HG02885 (cell line): ENCODE results near the gene ZNF625.

Experiments used
- ATAC-seq: cut with Tn5 transposase; IDR thresholded peaks from one replicate; pipeline ENCODE4 v1.9.1; 2021; ENCODE audit warnings: mild to moderate bottlenecking; ENCODE audit not compliant: unreplicated experiment, poor library complexity

ZNF625 gene

DNA sequence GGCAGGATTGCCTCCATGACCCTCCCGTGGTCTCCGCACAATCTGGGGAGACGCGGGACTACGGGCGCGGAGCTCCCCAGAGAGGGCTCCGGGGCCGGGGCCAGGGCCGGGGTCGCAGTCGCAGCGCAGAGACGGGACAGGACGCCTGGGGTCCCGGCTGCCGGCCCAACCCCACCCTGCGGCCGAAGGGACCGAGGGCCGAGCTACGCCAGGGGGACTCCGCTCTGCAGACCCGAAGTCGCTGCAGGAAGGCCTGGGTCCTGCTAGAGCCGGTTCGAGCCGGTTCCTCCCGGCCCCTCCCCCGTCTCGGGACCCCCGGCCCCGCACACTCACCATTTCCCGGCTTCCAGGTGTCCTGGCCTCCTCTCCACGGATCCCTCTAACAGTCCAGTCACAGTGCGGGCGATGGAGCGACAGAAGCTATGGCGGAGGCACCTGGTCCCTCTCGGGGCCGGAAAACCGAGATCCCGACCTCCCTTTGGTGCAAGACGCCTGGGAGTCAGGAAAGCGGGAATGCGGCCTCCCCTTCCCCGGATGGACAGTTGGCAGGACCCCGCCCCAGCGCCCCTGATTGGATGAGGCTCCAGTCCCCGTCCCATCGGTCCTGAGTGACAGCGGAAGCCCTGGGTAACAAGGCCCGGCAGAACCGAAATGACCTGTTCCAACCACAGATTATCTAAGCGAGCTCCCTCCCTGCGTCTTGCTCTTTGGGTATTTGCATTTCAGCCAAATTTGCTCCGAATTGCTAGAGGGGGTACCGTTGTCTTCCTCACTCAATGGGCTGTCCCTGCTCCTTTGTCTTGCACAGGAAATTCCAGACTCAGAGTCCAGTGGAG is at the start of gene ZNF625:
Gene ZNF625, minus strand, starts transcription at position 512 of the 836 bp plus-strand sequence. Its CDS starts 176 bp downstream, at position 336.
- no peak for ATAC-seq

DNA sequence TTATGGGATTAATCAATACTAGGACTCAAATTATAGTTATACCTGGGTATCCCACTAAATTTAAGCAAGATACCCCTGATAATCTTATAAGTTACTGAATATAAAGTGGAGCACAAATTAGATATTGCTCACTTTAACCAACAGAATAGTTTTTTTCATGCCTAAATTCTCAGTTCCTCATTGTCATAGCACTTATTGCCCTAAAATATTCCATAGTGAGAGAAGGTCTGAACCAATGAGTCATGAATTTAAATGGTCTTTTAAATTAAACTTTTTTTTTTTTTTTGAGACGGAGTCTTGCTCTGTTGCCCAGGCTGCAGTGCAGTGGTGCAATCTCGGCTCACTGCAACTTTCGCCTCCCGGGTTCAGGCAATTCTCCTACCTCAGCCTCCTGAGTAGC is 48.8 kb upstream of the ZNF625 start:
- ATAC-seq: no peak

DNA sequence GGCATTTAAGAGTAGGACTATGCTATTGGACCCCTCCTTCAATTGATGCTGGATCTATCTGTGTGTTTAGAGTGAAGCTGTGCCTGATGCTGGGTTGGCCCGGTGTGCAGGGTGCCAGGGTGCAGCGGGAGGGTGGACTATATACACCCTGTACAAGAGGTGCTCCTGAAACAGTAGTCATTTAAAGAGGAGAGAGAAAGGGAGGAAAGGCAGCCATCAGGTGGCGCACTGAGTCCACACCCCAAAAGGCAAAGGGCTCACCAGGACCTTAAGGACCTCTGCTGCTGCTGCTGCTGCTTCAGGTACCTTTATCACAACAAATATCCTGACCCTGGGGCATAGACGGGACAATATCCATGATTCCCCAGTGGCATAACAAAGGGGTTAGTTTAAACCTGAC is 45.7 kb upstream of the ZNF625 start:
- ATAC-seq: no peak

DNA sequence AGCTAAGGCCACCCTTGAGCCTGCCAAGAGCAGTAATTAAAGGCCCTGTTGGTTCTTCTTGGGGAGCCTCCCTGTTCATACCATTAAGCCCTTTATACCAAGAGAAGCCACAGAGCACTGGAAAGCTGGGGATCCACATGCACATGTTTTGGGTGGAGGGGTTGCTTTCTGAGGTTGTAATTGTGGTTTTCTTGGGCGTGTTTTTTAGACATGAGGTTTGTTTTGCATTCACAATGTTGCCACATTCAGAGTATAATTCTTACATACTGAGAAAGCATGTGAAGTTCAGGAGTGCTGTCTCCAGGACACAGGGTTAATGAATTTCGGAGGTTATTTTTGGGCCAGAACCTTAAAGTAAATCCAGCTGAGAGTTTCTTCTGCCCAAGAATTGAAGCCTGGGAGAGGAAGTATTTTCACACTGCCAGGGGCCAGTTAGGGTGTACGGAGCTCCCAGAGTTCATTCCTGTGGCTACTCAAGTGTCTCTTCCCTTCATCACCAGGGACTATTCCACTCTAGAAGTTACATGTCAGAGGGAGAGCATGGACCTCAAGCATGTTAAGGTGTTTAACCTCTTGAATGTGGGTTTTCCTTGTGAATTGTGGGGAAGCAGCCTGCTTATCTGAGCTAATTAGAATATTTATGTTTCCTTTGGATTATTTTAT is 43.4 kb upstream of the ZNF625 start:
- no peak for ATAC-seq

DNA sequence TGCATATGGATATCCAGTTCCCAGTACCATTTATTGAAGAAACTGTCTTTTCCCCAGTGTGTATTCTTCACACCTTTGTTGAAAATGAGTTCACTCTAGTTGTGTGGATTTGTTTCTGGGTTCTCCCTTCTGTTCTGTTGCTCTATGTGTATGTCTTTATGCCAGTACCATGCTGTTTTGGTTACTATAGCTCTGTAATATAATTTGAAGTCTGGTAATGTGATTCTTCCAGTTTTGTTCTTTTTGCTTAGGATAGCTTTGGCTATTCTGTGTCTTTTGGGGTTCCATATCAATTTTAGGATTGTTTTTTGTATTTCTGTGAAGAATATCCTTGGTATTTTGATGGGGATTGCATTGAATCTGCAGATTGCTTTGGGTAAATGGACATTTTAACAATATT is 41.6 kb upstream of the ZNF625 start:
- no peak for ATAC-seq

DNA sequence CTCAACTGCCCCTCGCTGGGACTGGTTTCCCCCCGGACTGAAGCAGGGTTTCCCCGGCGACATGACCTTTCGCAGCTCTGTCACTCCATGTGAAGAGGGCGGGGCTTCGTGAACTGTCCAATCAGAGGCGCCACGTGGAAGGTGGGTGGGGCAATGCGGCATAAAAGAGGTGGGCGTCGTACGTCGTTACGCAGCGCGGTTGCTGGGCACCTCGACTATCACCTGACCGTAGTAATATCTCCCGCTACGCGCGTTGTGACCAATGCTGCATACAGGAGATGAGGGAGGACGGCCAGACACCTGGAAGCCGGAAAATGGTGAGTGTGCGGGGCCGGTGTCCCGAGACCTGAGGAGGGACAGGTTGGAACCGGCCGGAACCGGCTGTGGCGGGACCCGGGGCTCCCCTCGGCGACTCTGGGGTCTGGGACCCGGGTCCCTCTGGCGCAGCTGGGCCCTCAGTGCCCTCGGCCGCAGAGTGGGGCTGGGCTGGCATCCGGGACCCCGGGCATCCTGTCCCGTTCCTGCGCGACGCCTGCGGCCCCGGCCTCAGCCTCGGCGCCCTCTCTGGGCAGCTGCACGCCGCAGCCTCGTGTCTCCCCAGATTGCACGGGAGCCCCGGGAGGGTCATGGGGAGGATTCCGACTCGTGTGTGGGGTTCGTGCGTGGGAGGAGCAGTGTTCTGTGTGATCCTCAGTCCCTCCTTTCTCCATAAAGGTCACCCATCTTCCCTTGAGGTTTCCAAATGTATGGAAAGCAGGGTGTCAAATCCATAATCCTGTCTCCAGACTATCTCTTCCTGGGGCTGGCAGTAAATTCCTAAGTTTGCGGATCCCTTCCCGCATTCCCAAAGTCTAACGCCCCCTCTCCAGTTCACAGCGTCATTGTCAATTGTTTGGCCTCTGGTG is 38.5 kb upstream of the ZNF625 start:
- ATAC-seq: no peak

DNA sequence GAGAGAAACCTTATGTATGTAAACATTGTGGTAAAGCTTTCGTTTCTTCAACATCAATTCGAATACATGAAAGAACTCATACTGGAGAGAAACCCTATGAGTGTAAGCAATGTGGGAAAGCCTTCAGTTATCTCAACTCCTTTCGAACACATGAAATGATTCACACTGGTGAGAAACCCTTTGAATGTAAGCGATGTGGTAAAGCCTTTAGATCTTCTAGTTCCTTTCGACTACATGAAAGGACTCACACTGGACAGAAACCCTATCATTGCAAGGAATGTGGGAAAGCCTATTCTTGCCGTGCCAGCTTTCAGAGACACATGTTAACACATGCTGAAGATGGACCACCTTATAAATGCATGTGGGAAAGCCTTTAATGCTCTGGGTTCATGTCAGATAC is 31.1 kb upstream of the ZNF625 start:
- ATAC-seq: no peak

DNA sequence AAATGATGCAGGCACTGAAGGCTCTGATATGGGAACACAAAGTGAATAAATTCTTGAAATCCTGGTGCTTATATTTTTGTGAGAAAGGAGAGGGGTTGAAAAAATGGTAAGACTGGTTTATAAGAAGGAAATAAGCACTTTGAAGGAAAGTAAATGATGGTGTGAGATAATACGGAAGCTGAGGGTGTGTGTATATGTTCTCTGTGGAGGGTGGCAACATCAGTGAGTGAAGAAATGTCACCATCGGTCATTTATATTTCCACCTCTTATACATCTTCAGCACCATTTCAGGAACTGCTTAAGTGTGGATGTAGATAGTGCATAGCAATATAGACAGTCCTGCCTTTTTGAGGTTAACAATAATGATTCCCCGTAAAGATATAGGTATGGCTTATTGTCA is 23.8 kb upstream of the ZNF625 start:
- ATAC-seq: no peak

DNA sequence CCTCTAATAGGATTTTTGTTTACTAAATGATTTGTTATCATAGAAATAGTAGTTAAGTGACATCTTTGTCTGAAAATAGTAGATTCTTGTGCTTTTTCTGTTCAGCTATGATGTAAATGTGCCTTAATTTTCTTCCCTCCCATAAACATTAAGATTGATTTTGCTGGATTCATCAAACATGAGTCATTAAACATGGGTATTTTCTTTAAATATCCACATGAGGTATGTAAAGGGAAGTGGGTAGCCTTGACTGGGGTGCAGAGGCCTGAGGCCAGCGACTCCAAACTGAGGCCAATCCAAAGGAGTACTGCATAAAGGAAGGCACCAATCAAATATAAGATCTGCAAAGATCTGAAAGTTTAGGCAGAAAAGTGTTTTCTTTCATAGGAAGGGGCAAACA is 10.1 kb upstream of the ZNF625 start:
- no peak for ATAC-seq

DNA sequence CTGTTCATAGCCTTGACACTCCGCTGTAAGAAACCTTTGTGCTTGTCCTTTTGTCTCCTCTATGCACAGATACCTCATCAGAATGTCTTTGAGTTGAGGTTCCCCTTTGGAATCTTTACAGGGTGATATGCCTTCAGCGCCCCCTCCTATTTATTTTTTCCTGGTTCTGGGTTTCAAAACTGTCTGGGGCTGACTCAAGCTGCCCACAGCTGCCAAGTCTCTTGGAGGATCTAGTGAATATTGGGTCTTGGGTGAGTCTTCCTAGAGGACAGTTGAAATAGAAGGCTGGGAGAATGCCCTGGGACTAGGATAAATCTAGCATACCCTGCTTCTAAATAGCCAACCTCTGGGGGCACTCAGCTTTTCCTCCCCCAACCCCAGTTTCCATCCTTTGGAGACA is 7.3 kb upstream of the ZNF625 start:
- ATAC-seq: no peak

DNA sequence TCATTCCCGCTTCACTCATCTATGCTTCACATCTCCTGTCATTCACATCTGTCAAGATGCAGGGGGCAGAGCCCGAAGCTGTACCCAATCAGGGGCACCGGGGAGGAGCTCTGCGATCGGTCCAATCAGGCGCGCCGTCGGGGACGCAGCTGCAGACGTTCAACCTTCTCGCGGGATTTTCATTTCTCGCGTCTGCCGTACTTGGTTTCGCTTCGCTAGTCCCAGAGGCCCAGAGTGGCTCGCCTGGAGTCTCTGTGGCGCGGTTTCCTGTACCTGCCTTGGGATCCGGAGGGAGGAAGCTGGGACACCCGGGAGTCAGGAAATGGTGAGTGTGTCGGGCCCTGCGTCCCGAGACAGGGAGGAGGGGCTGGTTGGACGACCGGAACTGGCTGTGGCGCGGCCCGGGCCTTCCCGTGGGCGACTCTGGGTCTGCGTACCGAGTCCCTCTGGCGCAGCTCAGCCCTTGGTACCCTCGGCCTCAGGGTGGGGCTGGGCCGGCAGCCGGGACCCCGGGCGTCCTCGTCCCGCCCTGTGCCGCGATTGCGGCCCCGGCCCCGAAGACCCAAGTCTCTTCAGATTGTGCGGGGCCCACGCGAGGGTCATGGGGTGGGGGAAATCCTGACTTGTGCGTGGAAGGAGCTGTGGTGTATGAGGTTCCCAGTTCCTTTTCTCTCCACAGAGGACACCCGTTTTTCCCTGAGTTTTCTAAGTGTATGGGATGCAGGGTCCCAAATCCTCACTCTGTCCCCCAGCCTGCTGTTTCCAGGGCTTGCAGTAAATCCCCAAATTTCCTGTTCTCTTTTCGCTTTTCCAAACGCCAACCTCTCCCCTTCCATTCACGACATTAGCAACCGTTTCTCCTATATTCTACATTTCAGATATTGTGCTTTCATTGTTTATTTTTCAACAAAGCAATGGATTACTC is 6.6 kb upstream of the ZNF625 start, which contains the start of gene ZNF136:
Gene ZNF136, plus strand, starts transcription at position 215 of the 925 bp plus-strand sequence. Its CDS starts 108 bp downstream, at position 323.
- ATAC-seq: peak; percentile 98

DNA sequence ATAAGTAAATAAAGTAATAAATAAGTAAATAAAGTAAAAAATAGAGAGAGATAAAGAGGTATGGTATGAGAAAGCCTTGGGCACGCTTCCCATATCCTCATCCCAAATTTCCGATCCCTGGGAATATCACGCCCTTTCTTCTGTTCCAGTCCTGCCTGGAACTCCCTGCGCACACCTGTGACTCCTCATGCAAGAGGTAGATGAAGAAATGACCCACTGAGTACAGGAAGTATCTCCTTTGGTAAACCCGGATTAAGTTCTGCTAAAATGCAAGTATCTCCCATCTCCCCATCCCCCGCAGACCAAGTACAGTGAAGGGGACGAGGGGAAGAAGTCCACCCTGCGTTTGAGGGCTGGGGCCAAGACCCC is 6.0 kb upstream of the ZNF625 start:
- no peak for ATAC-seq

DNA sequence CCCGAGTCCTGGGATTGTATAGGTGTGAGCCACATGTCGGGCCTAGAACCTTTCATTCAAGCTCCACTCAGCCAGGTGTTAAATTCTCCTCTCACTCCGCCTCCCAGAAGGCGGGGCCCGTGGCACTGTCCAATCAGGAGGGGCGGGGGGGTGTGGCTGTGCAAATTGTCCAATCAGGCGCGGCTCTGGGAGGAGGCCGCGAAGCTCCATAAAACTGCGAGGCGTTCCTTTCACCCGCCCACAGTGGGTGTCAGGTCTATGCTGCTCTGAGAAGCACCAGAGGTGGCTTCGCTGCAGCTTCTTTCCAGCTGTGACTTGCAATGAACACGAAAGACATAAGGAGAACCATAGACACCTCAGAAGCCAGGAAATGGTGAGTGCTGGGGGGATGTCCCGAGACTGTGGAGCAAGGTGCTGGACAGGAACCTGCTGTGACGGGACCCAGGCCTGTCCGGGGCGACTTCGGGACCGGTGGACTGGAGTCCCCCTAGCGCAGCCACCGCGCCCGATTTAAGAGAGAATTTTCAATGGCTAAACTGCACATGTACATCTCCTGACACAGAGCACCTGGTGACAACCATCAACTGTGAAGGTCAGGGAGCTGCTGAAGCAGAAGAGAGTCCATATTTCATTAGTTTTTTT is 3.4 kb upstream of the ZNF625 start:
- ATAC-seq: no peak

DNA sequence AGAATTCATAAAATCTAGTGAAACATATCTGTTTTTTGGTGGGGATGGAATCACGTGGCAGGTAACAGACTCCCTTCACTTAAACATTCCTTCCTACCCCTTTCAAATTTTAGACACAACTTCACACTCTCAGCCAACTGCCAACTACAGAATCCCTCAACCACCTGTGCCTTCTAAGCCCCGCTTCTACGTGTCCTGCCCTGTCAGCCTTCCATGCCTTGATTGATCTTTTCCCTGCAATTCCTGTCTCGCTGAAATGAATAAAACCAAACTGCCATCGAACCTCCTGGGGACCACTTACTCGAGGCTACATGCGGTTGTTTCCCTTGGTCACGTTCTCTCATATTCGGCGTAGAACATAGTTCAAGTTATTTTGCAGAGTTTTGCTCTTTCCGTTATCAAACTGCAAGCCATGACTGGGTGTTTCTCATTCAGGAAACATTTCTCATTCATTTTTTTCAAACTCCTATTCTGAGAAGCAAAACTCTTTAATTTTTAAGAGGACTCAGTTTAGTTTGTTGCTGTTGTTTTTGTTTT is 1.1 kb downstream of the ZNF625 start:
- ATAC-seq: no peak

DNA sequence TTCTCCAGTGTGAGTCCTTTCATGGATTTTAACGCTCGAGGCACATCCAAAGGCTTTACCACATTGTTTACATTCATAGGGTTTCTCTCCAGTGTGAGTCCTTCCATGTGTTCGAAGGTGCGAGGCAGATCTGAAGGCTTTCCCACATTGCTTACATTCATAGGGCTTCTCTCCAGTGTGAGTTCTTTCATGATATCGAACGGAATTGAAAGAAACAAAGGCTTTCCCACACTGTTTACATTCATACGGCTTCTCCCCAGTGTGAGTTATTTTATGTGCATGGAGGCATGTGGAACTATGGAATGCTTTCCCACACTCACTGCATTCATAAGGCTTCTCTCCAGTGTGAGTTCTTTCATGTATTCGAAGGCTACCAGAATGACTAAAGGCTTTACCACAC is 11.2 kb downstream of the ZNF625 start:
- ATAC-seq: no peak

DNA sequence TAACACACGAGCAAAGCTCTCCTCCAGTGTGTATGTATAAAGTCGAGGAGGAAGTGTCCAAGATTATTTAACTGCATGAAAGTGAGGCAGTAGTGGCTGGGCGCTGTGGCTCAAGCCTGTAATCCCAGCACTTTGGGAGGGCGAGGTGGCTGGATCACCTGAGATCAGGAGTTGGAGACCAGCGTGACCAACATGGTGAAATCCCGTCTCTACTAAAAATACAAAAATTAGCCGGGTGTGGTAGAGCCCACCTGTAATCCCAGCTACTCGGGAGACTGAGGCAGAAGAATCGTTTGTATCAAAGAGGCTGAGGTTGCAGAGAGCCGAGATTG is 15.2 kb downstream of the ZNF625 start:
- no peak for ATAC-seq

DNA sequence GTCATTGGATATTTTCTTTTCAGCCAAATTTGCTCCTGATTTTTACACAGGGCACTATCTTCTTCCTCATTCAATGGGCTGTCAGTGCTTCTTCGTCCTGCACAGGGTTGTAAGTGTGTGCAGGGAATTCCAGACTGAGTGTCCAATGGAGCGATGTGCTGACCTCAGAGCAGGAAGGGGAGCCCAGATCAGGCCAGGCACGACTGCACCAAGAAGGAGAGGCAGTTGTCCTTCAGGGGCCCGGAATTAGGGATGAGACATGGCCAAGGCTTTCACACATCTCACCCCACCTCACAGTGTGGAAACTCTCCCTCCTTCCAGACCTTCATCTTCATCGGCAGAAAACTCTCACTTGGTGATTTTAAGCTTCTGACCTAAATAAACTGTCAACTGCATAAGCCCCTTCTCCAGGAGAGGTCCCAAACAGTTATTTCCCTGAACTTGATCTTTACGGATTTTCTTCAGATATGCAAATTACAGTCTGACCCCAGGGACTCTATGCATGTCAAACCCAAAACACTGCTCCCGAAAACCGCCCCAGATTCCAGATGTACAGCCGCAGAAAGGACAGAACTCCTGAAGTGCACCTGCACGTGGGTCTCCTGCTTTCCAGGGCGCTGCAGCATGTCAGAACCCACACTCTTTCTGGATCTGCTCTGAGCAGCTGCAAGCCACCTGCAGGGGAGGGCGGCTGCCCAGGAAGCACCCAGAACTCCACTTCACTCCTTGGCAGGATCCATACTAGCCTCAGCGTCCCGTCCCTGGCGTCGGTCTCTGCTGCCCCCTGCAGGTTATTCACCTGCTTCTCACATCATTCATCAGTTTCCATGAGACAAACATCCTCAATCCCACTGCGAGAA is 15.8 kb downstream of the ZNF625 start:
- ATAC-seq: peak; percentile 55

DNA sequence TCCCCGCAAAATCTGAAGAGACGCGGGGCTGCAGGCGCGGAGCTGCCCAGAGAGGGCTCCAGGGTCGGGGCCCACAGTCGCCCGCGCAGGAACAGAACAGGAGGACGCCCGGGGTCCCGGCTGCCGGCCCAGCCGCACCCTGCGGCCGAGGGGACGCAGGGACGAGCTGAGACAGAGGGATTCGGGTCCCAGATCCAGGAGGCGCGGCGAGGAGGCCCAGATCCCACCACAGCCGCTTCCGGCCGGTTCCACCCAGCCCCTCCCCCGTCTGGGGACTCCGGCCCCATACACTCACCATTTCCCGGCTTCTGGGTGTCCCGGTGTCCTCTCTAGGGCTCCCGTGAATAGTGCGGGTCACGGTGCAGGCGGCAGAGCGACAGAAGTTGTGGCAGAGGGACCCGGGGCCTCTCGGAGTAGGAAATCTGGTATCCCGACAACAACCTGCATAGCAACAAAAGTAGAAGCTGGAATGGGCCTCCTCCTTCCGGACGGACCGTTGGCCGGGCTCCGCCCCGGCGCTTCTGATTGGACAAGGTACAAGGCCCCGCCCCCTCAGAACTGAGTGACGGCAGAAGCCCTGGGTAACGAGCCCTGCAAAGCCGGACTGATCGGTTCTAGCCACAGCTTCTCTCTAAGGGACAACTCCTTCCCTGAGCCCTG is 16.5 kb downstream of the ZNF625 start, which contains the start of gene ZNF20:
Gene ZNF20, minus strand, starts transcription at position 466 of the 660 bp plus-strand sequence. Its CDS starts 168 bp downstream, at position 298.
- ATAC-seq: peak; percentile 92
